Right lobe of liver (tissue), 6 donors: Measurements from ENCODE around the gene ARHGEF12. TPM values are rescaled to one million over a fixed set of nuclear protein-coding genes. Genes with fewer than 3 reads are reported as not detected.

Experiments
- ATAC-seq, 4 donors: fragments of 200-7000 bp; cut with Tn5 transposase; one replicate each; pipeline ENCODE4 v1.9.1; 2020; ENCODE audit warnings: mild to moderate bottlenecking in 4 of 4, moderate library complexity in 4 of 4
- DNase-seq, 3 donors: peaks; one replicate each; pipeline ENCODE4 v3.0.0-alpha.2; 2020
- H3K27ac ChIP-seq, 3 donors: fragments of 200-600 bp; one replicate each; pipeline ENCODE4 v1.8.0; 2022
- H3K27me3 ChIP-seq, 2 donors: fragments of 200-600 bp; one replicate each; pipeline ENCODE4 v1.8.0; 2022
- H3K36me3 ChIP-seq, 4 donors: fragments of 200-600 bp; sonication (generic) in 1 of 4; one replicate each; pipeline versions ENCODE4 v1.5.1 to v1.8.0; 2017 to 2022; ENCODE audit warnings: control low read depth in 1 of 4
- H3K4me1 ChIP-seq, 4 donors: fragments of 200-600 bp; sonication (generic) in 1 of 4; one replicate each; pipeline versions ENCODE4 v1.5.1 to v1.8.0; 2017 to 2022; ENCODE audit warnings: control low read depth in 1 of 4
- H3K4me3 ChIP-seq, 3 donors: fragments of 200-600 bp; one replicate each; pipeline ENCODE4 v1.8.0; 2022
- H3K9me3 ChIP-seq, 4 donors: fragments of 200-600 bp; sonication (generic) in 1 of 4; one replicate each; pipeline versions ENCODE4 v1.5.1 to v1.8.0; 2017 to 2022; ENCODE audit warnings: control low read depth in 1 of 4
- POLR2A ChIP-seq: fragments of 450-650 bp; IDR thresholded peaks from one replicate; pipeline ENCODE4 v1.6.1; 2017; ENCODE audit warnings: antibody characterized with exemption, mild to moderate bottlenecking
- WGBS: methylation state at CpG from one replicate; pipeline ENCODE4 v1.1.6; 2018; ENCODE audit warnings: low coverage, low lambda C conversion rate; ENCODE audit not compliant: insufficient coverage; ENCODE audit errors: missing lambda C conversion rate; 5-methylcytosine and 5-hydroxymethylcytosine counted together
- intact Hi-C, 2 donors: fragments of 100-400 bp; cut with DNase I; formaldehyde crosslinking; loops; one replicate each; pipeline versions ENCODE4 v1.11.2 to v1.14.1; 2022
- total RNA-seq, 6 experiments: library from RNA; depleted of rRNA in 2 of 6; stranded (reverse); fragments of >200 nt in 2 of 6; fragmentation: NEBNext Ultra II Directional in 3 of 6; extraction: Animal tissue kit (Norgen Biotek cat#: 25700) in 3 of 6; gene quantifications; one replicate each; pipeline versions ENCODE4 v1.1.0 to v1.2.4, GENCODE V29; 2016 to 2023
- TF ChIP-seq, protein P1 (sequence below), 4 donors: fragments of 200-600 bp in 3 of 4; fragments of 450-650 bp in 1 of 4; IDR thresholded peaks; one replicate each; pipeline versions ENCODE4 v1.5.1 to v1.8.0; 2016 to 2022; ENCODE audit warnings: antibody characterized with exemption in 4 of 4, mild to moderate bottlenecking in 2 of 4
- donor health status: DM: no; HTN: yes; CAD: no.
- donor health status: DM: no; HTN: no; CAD: no.
- donor health status: DM: no; HTN: no; CAD: no.
- donor health status: DM: no; HTN: yes; CAD: no.
- donor health status: DM: no; HTN: yes; CAD: no.

ARHGEF12 gene
- total RNA-seq, 6 experiments from 2014 or later = 75.1 to 113 (median 94.0) TPM

DNA sequence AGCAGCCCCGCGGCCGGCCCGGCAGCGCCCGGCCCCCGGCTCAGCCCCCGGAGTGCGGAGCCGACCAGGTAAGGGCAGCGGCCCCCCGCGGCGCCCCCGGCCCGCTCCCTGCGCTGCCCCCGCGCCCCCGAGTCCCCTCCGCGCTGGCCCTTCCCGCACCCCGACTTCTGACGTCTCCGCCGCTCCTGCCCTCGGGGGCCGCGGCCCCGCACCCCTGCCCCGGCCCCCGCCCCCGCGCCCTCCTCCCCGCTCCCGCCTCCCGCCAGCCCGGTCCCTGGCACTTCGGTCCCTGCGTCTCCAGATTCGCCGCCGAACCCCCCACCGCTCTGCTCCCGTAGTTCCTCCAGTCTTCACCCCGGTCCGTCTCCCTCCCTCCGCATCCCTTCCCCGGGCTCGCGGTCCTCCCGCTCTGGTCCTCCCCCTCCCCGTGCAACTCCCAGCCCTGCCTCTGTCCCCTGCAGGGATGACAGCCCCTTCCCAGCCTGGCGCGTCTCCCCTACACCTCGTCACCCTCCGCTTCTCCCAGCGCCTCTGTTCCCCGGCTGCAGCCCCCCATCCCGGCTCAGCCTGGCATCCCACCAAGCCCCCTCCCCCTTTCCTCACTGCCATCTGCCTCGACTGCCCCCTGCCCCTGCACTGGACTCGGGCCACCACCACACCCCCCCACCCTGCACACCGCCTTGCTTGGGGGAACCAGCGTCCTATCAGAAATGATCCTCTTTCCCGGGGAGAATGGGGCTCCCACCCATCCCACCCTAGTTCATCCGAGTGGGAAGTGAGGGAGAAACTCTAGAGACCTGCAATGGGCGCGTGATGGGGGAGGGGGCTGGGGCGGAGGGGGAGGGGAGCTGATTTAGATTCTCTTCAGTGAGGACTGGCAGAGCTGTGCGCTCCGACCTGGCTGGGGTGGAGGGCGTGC, 175.9 kb downstream of the ARHGEF12 start:
- WGBS = 19% methylated on average over 21 of the region's 73 CpGs
- intact Hi-C loops = loop anchor here in 1 of 2 donors (5.0 to 10.0 kb wide), 2 partner anchors 170 to 443 kb away; no protein-coding TSS in a partner anchor
- no peaks in the 10 kb centered on the region for H3K9me3 ChIP-seq
- no peak for TF ChIP-seq POLR2A
- TF ChIP-seq, protein P1, sequence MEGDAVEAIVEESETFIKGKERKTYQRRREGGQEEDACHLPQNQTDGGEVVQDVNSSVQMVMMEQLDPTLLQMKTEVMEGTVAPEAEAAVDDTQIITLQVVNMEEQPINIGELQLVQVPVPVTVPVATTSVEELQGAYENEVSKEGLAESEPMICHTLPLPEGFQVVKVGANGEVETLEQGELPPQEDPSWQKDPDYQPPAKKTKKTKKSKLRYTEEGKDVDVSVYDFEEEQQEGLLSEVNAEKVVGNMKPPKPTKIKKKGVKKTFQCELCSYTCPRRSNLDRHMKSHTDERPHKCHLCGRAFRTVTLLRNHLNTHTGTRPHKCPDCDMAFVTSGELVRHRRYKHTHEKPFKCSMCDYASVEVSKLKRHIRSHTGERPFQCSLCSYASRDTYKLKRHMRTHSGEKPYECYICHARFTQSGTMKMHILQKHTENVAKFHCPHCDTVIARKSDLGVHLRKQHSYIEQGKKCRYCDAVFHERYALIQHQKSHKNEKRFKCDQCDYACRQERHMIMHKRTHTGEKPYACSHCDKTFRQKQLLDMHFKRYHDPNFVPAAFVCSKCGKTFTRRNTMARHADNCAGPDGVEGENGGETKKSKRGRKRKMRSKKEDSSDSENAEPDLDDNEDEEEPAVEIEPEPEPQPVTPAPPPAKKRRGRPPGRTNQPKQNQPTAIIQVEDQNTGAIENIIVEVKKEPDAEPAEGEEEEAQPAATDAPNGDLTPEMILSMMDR (IDR thresholded peaks at IDR 0.05) = no peak
- peak overlapping the region in 1 of 3 donors; percentile 54 for H3K4me3 ChIP-seq
- no peak overlapping the region for H3K27ac ChIP-seq
- H3K36me3 ChIP-seq = no peaks in the 10 kb centered on the region
- H3K27me3 ChIP-seq = no peaks in the 10 kb centered on the region
- no peak for ATAC-seq
- DNase-seq = no peak
- H3K4me1 ChIP-seq = no peaks in the 10 kb centered on the region

DNA sequence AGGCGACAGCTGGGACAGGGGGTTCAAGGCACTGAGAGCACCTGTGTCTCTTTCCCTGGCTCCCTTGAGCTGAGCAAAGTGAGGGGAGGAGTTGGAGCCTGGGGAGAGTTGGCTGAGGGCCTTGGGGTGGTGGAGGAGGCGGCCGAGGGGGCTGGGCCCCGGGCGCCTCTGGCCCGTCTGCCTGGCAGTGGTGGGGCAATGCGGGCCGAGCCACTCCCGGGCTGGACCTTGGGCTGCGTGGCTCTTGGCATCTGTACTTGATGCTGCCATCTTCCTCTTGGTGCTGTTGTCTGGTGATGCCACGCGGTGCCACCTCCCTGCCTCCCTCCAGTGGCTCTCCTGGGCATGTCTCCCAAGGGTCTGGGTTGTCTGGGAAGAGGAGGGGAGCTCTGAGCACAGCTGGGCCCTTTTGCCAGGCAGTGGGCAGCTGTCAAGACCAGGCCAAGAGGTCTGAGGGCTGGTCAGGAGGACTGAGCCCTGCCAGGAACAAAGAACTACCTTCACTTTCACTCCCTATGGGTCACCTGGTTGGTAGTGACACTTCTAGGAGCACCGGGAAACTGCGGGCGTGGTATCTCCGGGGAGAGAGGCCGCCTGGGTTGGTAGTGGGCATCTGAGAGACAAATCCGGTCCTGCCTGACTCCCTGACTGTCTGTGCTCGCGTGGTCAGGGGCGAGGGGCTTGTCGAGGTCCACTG, 176.7 kb downstream of the ARHGEF12 start:
- no peaks in the 10 kb centered on the region for H3K9me3 ChIP-seq
- WGBS = 80% methylated on average over 1 of the region's 22 CpGs
- no peak for ATAC-seq
- no peak overlapping the region for H3K27ac ChIP-seq
- no peaks in the 10 kb centered on the region for H3K36me3 ChIP-seq
- peak in 1 of 3 donors; percentile 42 for DNase-seq
- no peaks in the 10 kb centered on the region for H3K27me3 ChIP-seq
- H3K4me1 ChIP-seq = no peaks in the 10 kb centered on the region
- TF ChIP-seq, protein P1 (IDR thresholded peaks at IDR 0.05) = no peak
- no peak for TF ChIP-seq POLR2A
- intact Hi-C loops = loop anchor here in 1 of 2 donors (5.0 to 10.0 kb wide), 2 partner anchors 169 to 442 kb away; no protein-coding TSS in a partner anchor
- H3K4me3 ChIP-seq = no peak overlapping the region

DNA sequence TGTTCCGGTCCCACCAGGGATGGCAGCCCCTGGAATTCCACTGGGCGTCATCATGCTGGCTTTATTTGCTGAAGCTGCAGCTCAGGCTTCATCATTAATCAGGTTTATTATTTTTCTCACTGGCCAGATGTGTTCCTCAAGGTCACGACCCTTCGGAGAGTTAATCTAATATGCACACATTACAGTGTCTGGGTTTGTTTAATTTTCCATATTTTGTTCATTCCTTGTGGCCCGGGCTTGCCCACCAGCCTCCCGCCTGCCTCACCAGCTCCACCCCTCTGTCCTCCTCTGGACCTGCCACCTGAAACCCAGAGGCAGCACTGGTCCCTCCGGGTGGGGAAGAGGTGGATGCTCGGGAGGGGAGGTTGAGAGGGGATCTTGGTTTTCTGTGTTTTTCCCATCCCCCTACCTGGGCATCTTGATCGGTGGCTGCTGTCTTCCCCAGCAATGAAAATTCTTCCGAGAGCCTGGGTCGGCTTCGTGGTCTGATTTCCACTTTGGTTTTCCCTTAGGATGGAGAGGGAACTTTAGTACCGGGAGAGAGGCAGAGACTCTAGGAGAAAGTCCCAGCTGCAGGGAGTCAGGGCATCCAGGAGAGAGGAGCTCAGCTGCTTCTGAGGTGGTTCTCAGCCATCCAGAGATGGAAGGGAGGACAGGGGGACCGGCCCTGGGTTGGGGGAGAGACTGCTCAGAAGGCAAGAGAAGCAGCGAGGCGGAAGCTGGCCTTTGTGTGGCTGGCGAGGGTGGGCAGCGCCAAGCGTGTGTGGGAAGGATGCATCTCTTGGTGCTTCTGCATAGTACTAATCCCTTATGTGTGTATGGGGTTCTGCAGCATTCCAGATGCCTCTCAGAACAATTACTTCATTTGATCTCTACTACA, 177.5 kb downstream of the ARHGEF12 start:
- 58% methylated on average over 11 of the region's 19 CpGs for WGBS
- no peak overlapping the region for H3K4me3 ChIP-seq
- ATAC-seq = no peak
- intact Hi-C loops = loop anchor here in 1 of 2 donors (5.0 to 10.0 kb wide), 2 partner anchors 169 to 441 kb away; no protein-coding TSS in a partner anchor
- H3K4me1 ChIP-seq = no peaks in the 10 kb centered on the region
- no peak overlapping the region for H3K27ac ChIP-seq
- no peak for TF ChIP-seq POLR2A
- TF ChIP-seq, protein P1 (IDR thresholded peaks at IDR 0.05) = no peak
- H3K9me3 ChIP-seq = no peaks in the 10 kb centered on the region
- H3K36me3 ChIP-seq = no peaks in the 10 kb centered on the region
- peak in 1 of 3 donors; percentile 32 for DNase-seq
- H3K27me3 ChIP-seq = no peaks in the 10 kb centered on the region

DNA sequence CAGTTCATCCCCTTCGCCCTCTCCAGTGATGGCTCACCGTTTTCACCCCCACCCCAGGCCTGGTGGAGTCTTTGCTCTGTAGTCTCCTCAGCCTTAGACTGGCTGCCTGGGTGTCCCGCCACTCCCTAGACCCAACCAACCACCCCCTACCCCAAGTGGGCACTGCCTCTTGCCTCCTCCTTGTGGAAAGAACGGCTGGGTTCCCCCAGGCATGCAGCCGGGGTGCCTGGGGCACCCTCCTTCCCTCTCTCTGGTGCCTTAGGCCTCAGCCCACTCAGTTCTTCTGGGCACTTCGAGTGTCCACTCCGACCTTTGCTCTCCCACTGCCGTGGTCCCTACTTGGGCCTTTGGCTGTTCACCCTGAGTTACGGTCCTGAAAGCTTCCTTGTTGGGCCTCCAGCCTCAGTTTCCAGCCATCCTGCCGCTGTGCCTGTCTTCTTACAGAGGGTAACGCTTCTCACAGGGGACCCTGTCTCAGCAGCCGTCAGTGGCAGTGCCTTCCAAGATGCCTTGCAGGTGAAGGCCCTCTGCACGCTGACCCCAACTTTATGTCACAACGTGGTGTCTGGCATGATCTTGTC, 178.4 kb downstream of the ARHGEF12 start:
- 54% methylated on average over 4 of the region's 14 CpGs for WGBS
- peak in 1 of 3 donors; percentile 40 for DNase-seq
- intact Hi-C loops = loop anchor here (5.0 to 10.0 kb wide), 2 partner anchors 168 to 440 kb away; no protein-coding TSS in a partner anchor
- H3K36me3 ChIP-seq = no peaks in the 10 kb centered on the region
- H3K4me1 ChIP-seq = no peaks in the 10 kb centered on the region
- H3K27ac ChIP-seq = no peak overlapping the region
- TF ChIP-seq POLR2A = no peak
- TF ChIP-seq, protein P1 (IDR thresholded peaks at IDR 0.05) = no peak
- H3K27me3 ChIP-seq = no peaks in the 10 kb centered on the region
- no peak overlapping the region for H3K4me3 ChIP-seq
- no peaks in the 10 kb centered on the region for H3K9me3 ChIP-seq
- ATAC-seq = no peak
